DND-41 (cell line): ENCODE data around the gene MFGE8.

Source experiments
- ATAC-seq: fragments of 200-7000 bp; cut with Tn5 transposase; 3 replicates; pipeline ENCODE4 v1.9.1; 2021; ENCODE audit warnings: low read depth; ENCODE audit not compliant: insufficient read depth
- DNase-seq: peaks from one replicate; pipeline ENCODE4 v3.0.0-alpha.2; 2020
- H2AFZ ChIP-seq: 2 replicates; pipeline ENCODE4 v1.6.0; 2012; ENCODE audit warnings: low read depth, low read length
- H3K27ac ChIP-seq: 2 replicates; pipeline ENCODE4 v1.5.1; 2012; ENCODE audit warnings: low read length, inconsistent platforms
- H3K27me3 ChIP-seq: fragments of 200-600 bp; sonication (generic); 2 replicates; pipeline ENCODE4 v1.6.0; 2012; ENCODE audit warnings: low read length, mild to moderate bottlenecking, inconsistent platforms; ENCODE audit not compliant: insufficient read depth, poor library complexity
- H3K36me3 ChIP-seq: 2 replicates; pipeline ENCODE4 v1.5.1; 2012; ENCODE audit warnings: low read length, inconsistent platforms; ENCODE audit not compliant: insufficient read depth
- H3K4me1 ChIP-seq: 2 replicates; pipeline ENCODE4 v1.5.1; 2012; ENCODE audit warnings: mild to moderate bottlenecking, low read length; ENCODE audit not compliant: insufficient read depth
- H3K4me2 ChIP-seq: 2 replicates; pipeline ENCODE4 v1.6.0; 2012; ENCODE audit warnings: mild to moderate bottlenecking, moderate library complexity, low read length, inconsistent platforms; ENCODE audit not compliant: insufficient read depth
- H3K4me3 ChIP-seq, 2 experiments: fragments of 200-600 bp in 1 of 2; shearing (Covaris generic) in 1 of 2; 2 replicates each; pipeline ENCODE4 v1.5.1; 2012 to 2016; ENCODE audit warnings: inconsistent platforms in 2 of 2, low read length in 2 of 2, mild to moderate bottlenecking in 2 of 2, low read depth in 1 of 2, moderate library complexity in 1 of 2
- H3K79me2 ChIP-seq: 2 replicates; pipeline ENCODE4 v1.6.0; 2012; ENCODE audit warnings: low read length, inconsistent platforms; ENCODE audit not compliant: insufficient read depth
- H3K9ac ChIP-seq: 2 replicates; pipeline ENCODE4 v1.6.0; 2012; ENCODE audit warnings: low read depth, mild to moderate bottlenecking, inconsistent platforms, low read length, moderate library complexity
- H3K9me3 ChIP-seq: 2 replicates; pipeline ENCODE4 v1.5.1; 2012; ENCODE audit warnings: low read length, moderate library complexity, mild to moderate bottlenecking, inconsistent platforms; ENCODE audit not compliant: insufficient read depth, severe bottlenecking
- H4K20me1 ChIP-seq: 2 replicates; pipeline ENCODE4 v1.6.0; 2012; ENCODE audit warnings: low read length; ENCODE audit not compliant: insufficient read depth
- CTCF ChIP-seq: IDR thresholded peaks from 2 replicates; pipeline ENCODE4 v1.5.1; 2012; ENCODE audit warnings: borderline replicate concordance, low read length, moderate library complexity, mild to moderate bottlenecking; ENCODE audit not compliant: poor library complexity, severe bottlenecking; ENCODE audit errors: extremely low read depth
- EZH2 ChIP-seq: IDR thresholded peaks from 3 replicates; pipeline ENCODE4 v1.6.1; 2012; ENCODE audit warnings: borderline replicate concordance, low read depth, mild to moderate bottlenecking, moderate library complexity, low read length, inconsistent platforms; ENCODE audit not compliant: severe bottlenecking

MFGE8 gene

DNA sequence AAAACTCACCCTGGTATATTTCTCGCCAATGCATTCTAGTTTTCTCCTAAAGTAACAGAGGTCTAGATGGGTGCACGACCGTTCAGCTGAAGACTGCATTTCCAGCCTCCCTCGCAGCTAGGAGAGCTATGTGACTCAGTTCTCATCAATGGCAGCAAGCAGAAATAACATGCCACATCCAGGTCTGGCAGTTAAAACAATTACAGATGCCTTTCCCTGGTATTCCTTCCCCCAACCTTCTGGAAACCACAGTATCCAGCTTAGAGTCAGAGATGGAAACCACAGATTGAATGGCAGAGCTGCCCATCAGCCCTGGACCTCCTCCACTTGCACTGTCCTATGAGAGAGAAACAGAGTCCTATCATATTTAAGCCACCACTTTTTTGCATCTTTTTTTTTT, 22.7 kb downstream of the MFGE8 start:
- Histone ChIP-seq H4K20me1 (no peaks in the 10 kb centered on the region), H3K4me1 (peaks cover 9% of the 10 kb centered on the region), H3K4me3 (no peak overlapping the region), H2AFZ (no peak overlapping the region), H3K27ac (no peak overlapping the region), H3K27me3 (no peaks in the 10 kb centered on the region), H3K4me2 (no peak overlapping the region), H3K79me2 (no peaks in the 10 kb centered on the region), H3K9ac (no peak overlapping the region), H3K9me3 (no peaks in the 10 kb centered on the region), H3K36me3 (no peaks in the 10 kb centered on the region)
- no peak for TF ChIP-seq EZH2
- DNase-seq (no peak), ATAC-seq (no peak)

GRCh38 chr15:88888719-88889118, 24.5 kb downstream of the MFGE8 start:
- Histone ChIP-seq H3K9me3 (no peaks in the 10 kb centered on the region), H3K4me2 (no peak overlapping the region), H3K4me3 (no peak overlapping the region), H3K27ac (no peak overlapping the region), H3K36me3 (no peaks in the 10 kb centered on the region), H3K79me2 (no peaks in the 10 kb centered on the region), H4K20me1 (no peaks in the 10 kb centered on the region), H3K4me1 (no peaks in the 10 kb centered on the region), H2AFZ (no peak overlapping the region), H3K9ac (no peak overlapping the region), H3K27me3 (no peaks in the 10 kb centered on the region)
- TF ChIP-seq CTCF: no peak
- DNase-seq: no peak
- no peak for ATAC-seq

DNA sequence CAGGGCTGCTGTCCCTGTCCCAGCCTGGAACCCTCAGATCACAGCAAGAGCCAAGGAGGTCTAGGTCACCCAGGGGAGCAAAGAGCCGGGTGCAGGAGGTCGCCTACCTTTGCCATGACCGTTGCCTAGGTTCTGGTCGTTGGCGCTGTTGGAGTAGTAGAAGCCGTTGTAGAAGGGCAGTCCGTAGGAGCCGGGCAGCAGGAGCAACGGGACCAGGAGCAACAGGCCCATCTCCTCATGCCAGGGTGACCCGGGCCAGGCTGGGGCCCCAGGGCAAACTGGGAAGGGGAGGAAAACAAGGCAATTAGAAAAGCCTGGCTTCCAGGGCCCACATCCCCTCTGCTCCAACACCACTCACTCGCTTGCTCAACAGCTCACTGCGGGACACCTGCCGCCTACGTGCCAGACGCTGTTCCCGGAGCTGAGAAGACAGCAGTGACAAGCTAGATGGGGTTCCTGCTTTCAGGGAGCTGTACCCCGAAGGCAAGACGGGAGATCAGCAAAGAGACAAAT, 26.1 kb downstream of the MFGE8 start:
- Histone ChIP-seq H3K9ac (no peak overlapping the region), H3K27ac (no peak overlapping the region), H3K9me3 (no peaks in the 10 kb centered on the region), H3K27me3 (no peaks in the 10 kb centered on the region), H3K36me3 (no peaks in the 10 kb centered on the region), H3K4me3 (no peak overlapping the region), H2AFZ (no peak overlapping the region), H3K79me2 (no peaks in the 10 kb centered on the region), H3K4me2 (no peak overlapping the region), H3K4me1 (no peaks in the 10 kb centered on the region), H4K20me1 (no peaks in the 10 kb centered on the region)
- no peak for ATAC-seq
- TF ChIP-seq EZH2 (no peak), CTCF (no peak)
- DNase-seq: no peak

DNA sequence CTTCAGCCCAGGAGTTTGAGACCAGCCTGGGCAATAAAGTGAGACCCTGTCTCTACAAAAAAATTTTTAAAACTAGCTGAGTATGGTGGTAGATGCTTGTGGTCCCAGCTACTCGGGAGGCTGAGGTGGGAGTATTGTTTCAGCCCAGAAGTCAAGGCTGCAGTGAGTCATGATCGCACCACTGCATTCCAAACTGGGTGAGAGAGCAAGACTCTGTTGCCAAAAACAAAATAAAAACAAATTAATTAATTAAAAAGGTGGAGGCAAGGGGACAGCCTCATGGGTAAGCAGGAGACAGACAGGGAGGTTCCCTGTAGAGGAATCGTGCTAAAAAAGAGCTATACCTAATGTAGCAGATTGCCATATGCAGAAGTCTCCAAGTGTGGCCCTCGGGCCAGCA, 30.4 kb downstream of the MFGE8 start:
- no peaks in the 10 kb centered on the region for H3K4me1 ChIP-seq
- no peaks in the 10 kb centered on the region for H3K9me3 ChIP-seq
- no peaks in the 10 kb centered on the region for H4K20me1 ChIP-seq
- no peak for ATAC-seq
- no peaks in the 10 kb centered on the region for H3K36me3 ChIP-seq
- H3K4me2 ChIP-seq: no peak overlapping the region
- H3K27ac ChIP-seq: no peak overlapping the region
- H2AFZ ChIP-seq: no peak overlapping the region
- no peak overlapping the region for H3K9ac ChIP-seq
- TF ChIP-seq EZH2: no peak
- TF ChIP-seq CTCF: no peak
- no peaks in the 10 kb centered on the region for H3K27me3 ChIP-seq
- no peak overlapping the region for H3K4me3 ChIP-seq
- no peaks in the 10 kb centered on the region for H3K79me2 ChIP-seq
- no peak for DNase-seq
